ENCODE measurements around the gene CTNND2.

Gene CTNND2

GRCh38 chr5:11000515-11001353 lies 903.5 kb downstream of the CTNND2 start:
- DNase-seq: no peak

- DNase-seq: no peak
Observed at GRCh38 chr5:10999714-11000113, 904.5 kb downstream of the CTNND2 start.

- no peak for DNase-seq
Observed at GRCh38 chr5:10995891-10996290, 908.4 kb downstream of the CTNND2 start.

- DNase-seq: no peak
Observed at GRCh38 chr5:10994091-10994986, 909.9 kb downstream of the CTNND2 start.

GRCh38 chr5:10990634-10991033 lies 913.6 kb downstream of the CTNND2 start:
- DNase-seq: no peak

- DNase-seq: no peak
Observed at GRCh38 chr5:10989577-10990263, 914.5 kb downstream of the CTNND2 start.

- no peak for DNase-seq
Observed at GRCh38 chr5:10988622-10989021, 915.6 kb downstream of the CTNND2 start.

- DNase-seq: no peak
Observed at GRCh38 chr5:10987925-10988504, 916.2 kb downstream of the CTNND2 start.

GRCh38 chr5:10987276-10987924 lies 916.8 kb downstream of the CTNND2 start:
- DNase-seq: no peak

- DNase-seq: no peak
Observed at GRCh38 chr5:10985721-10986110, 918.5 kb downstream of the CTNND2 start.

GRCh38 chr5:10985091-10985720 lies 919.0 kb downstream of the CTNND2 start:
- no peak for DNase-seq

GRCh38 chr5:10984021-10984715 lies 920.1 kb downstream of the CTNND2 start:
- no peak for DNase-seq

- DNase-seq: no peak
Observed at GRCh38 chr5:10982626-10983025, 921.6 kb downstream of the CTNND2 start.

GRCh38 chr5:10981932-10982331 lies 922.3 kb downstream of the CTNND2 start:
- no peak for DNase-seq

GRCh38 chr5:10977011-10977410 lies 927.2 kb downstream of the CTNND2 start:
- no peak for DNase-seq

- DNase-seq: no peak
Observed at GRCh38 chr5:10975945-10976344, 928.3 kb downstream of the CTNND2 start.

- no peak for DNase-seq
Observed at GRCh38 chr5:10974850-10975249, 929.4 kb downstream of the CTNND2 start.

GRCh38 chr5:10973316-10973715 lies 930.9 kb downstream of the CTNND2 start:
- DNase-seq: no peak

GRCh38 chr5:10969684-10970180 lies 934.5 kb downstream of the CTNND2 start:
- no peak for DNase-seq

- DNase-seq: no peak
Observed at GRCh38 chr5:10964806-10965205, 939.4 kb downstream of the CTNND2 start.

- DNase-seq: no peak
Observed at GRCh38 chr5:10958728-10959127, 945.5 kb downstream of the CTNND2 start.
